SK-N-SH (cell line): Measurements from ENCODE around the gene GAB2. TPM values are rescaled to one million over a fixed set of nuclear protein-coding genes. Genes with fewer than 3 reads are reported as not detected.

Experiments used
- CTCF ChIA-PET: fragments of 300-600, 350-600 bp; formaldehyde crosslinking; extraction: SDS; loops from one replicate; lab custom pipeline; 2021; lab: Yijun Ruan, JAX
- POLR2A ChIA-PET: fragments of 350-600 bp; sonication (Branson Sonifier 250); formaldehyde crosslinking; extraction: SDS; loops from one replicate; lab custom pipeline; 2020; ENCODE audit warnings: antibody characterized with exemption, inconsistent platforms; lab: Yijun Ruan, JAX
- DNase-seq: peaks from one replicate; pipeline ENCODE4 v3.0.0; 2012
- H2AFZ ChIP-seq: fragments of 200-600 bp; sonication (generic); 2 replicates; pipeline ENCODE4 v1.8.1; 2016; ENCODE audit warnings: antibody characterized with exemption, mild to moderate bottlenecking, low read depth
- H3F3A ChIP-seq: fragments of 200-600 bp; sonication (generic); replicated peaks from 2 replicates; pipeline ENCODE3; 2016; ENCODE audit warnings: antibody characterized with exemption, mild to moderate bottlenecking; ENCODE audit not compliant: insufficient read depth
- H3K27ac ChIP-seq, 2 experiments: fragments of 200-500 bp in 1 of 2; fragments of 200-600 bp in 1 of 2; sonication (Bioruptor generic) in 1 of 2; sonication (generic), shearing (Covaris generic) in 1 of 2; 2 replicates each; pipeline versions ENCODE4 v1.5.1 to v1.6.1; 2014 to 2016; ENCODE audit warnings: low read depth in 2 of 2, inconsistent platforms in 1 of 2, low read length in 1 of 2, mild to moderate bottlenecking in 1 of 2, mixed read lengths in 1 of 2
- H3K27me3 ChIP-seq: fragments of 200-600 bp; sonication (generic), shearing (Covaris generic); 2 replicates; pipeline ENCODE4 v1.6.1; 2016; ENCODE audit warnings: mixed run types; ENCODE audit not compliant: insufficient read depth
- H3K36me3 ChIP-seq, 2 experiments: fragments of 200-500 bp in 1 of 2; fragments of 200-600 bp in 1 of 2; sonication (Bioruptor generic) in 1 of 2; sonication (generic) in 1 of 2; replicated peaks in 1 of 2; 2 replicates each; pipeline versions ENCODE3 to v1.5.1; 2014 to 2016; ENCODE audit warnings: low read length in 1 of 2, mild to moderate bottlenecking in 1 of 2; ENCODE audit not compliant: insufficient read depth in 2 of 2, control insufficient read depth in 1 of 2
- H3K4me1 ChIP-seq, 2 experiments: fragments of 200-500 bp in 1 of 2; fragments of 200-600 bp in 1 of 2; sonication (Bioruptor generic) in 1 of 2; sonication (generic), shearing (Covaris generic) in 1 of 2; 2 replicates each; pipeline versions ENCODE4 v1.5.1 to v1.6.1; 2014 to 2016; ENCODE audit warnings: low read depth in 1 of 2, low read length in 1 of 2, mixed run types in 1 of 2; ENCODE audit not compliant: insufficient read depth in 2 of 2, control insufficient read depth in 1 of 2
- H3K4me2 ChIP-seq: fragments of 200-600 bp; sonication (generic), shearing (Covaris generic); 2 replicates; pipeline ENCODE4 v1.6.1; 2017; ENCODE audit warnings: mixed run types
- H3K4me3 ChIP-seq, 2 experiments: fragments of 200-500 bp in 1 of 2; fragments of 200-600 bp in 1 of 2; sonication (Bioruptor generic) in 1 of 2; sonication (generic), shearing (Covaris generic) in 1 of 2; 2 replicates each; pipeline versions ENCODE4 v1.5.1 to v1.8.1; 2014 to 2016; ENCODE audit warnings: low read depth in 2 of 2, inconsistent platforms in 1 of 2, low read length in 1 of 2, mild to moderate bottlenecking in 1 of 2, mixed read lengths in 1 of 2, moderate library complexity in 1 of 2
- H3K79me2 ChIP-seq: fragments of 200-600 bp; sonication (generic); 2 replicates; pipeline ENCODE4 v1.8.1; 2017; ENCODE audit warnings: mild to moderate bottlenecking; ENCODE audit not compliant: insufficient read depth
- H3K9ac ChIP-seq: fragments of 200-600 bp; sonication (generic); 2 replicates; pipeline ENCODE4 v1.6.1; 2017; ENCODE audit warnings: mixed run types
- H3K9me2 ChIP-seq: fragments of 200-600 bp; sonication (generic); 2 replicates; pipeline ENCODE4 v1.6.1; 2017; ENCODE audit warnings: mixed run types
- H3K9me3 ChIP-seq: fragments of 200-600 bp; sonication (generic); 2 replicates; pipeline ENCODE4 v1.6.1; 2017; ENCODE audit warnings: mixed run types, mild to moderate bottlenecking, moderate library complexity
- H4K20me1 ChIP-seq: fragments of 200-600 bp; sonication (generic); 2 replicates; pipeline ENCODE4 v1.6.1; 2017; ENCODE audit warnings: mild to moderate bottlenecking, mixed run types; ENCODE audit not compliant: insufficient read depth
- CHD2 ChIP-seq: fragments of 150-350 bp; IDR thresholded peaks from 2 replicates; pipeline ENCODE4 v1.6.1; 2018; ENCODE audit warnings: low read length; ENCODE audit not compliant: partially characterized antibody
- EP300 ChIP-seq, 2 experiments: IDR thresholded peaks; 2 replicates each; pipeline versions ENCODE4 v1.4.0 to v1.6.1; 2012; ENCODE audit warnings: borderline replicate concordance in 1 of 2, low read depth in 1 of 2, low read length in 1 of 2
- FOXJ3 ChIP-seq: sonication (generic); formaldehyde crosslinking; IDR thresholded peaks from 2 replicates; pipeline ENCODE4 v1.5.1; 2020; ENCODE audit warnings: mild to moderate bottlenecking, missing genetic modification reagents
- GABPA ChIP-seq: IDR thresholded peaks from 2 replicates; pipeline ENCODE4 v1.4.0; 2012; ENCODE audit warnings: low read depth, mild to moderate bottlenecking
- GATA2 ChIP-seq: sonication (generic); formaldehyde crosslinking; IDR thresholded peaks from 2 replicates; pipeline ENCODE4 v1.5.0; 2020; ENCODE audit warnings: mild to moderate bottlenecking, missing genetic modification reagents
- MXI1 ChIP-seq: IDR thresholded peaks from 2 replicates; pipeline ENCODE4 v1.6.1; 2012; ENCODE audit warnings: mild to moderate bottlenecking, low read depth, low read length, improper control_type of control experiment
- NFIC ChIP-seq: IDR thresholded peaks from 2 replicates; pipeline ENCODE4 v1.4.0; 2012; ENCODE audit warnings: borderline replicate concordance
- NRF1 ChIP-seq: IDR thresholded peaks from 2 replicates; pipeline ENCODE4 v1.6.1; 2012; ENCODE audit warnings: low read depth, mild to moderate bottlenecking, low read length
- RCOR1 ChIP-seq: fragments of 150-350 bp; IDR thresholded peaks from 2 replicates; pipeline ENCODE4 v1.6.1; 2017; ENCODE audit warnings: antibody characterized with exemption, low read length
- RFX5 ChIP-seq: IDR thresholded peaks from 2 replicates; pipeline ENCODE4 v1.6.1; 2012; ENCODE audit warnings: mild to moderate bottlenecking, improper control_type of control experiment, low read length
- RXRA ChIP-seq: IDR thresholded peaks from 2 replicates; pipeline ENCODE4 v1.4.0; 2012; ENCODE audit warnings: low read depth, mild to moderate bottlenecking, borderline replicate concordance
- TAF1 ChIP-seq: IDR thresholded peaks from 2 replicates; pipeline ENCODE4 v1.6.1; 2012; ENCODE audit warnings: low read depth, mild to moderate bottlenecking, low read length, moderate library complexity, borderline replicate concordance
- TCF12 ChIP-seq: IDR thresholded peaks from 2 replicates; pipeline ENCODE4 v1.4.0; 2012
- YY1 ChIP-seq: IDR thresholded peaks from 2 replicates; pipeline ENCODE4 v1.4.0; 2012; ENCODE audit warnings: low read depth, mild to moderate bottlenecking
- WGBS: methylation state at CpG from one replicate; pipeline ENCODE4 v1.1.6; 2017; ENCODE audit warnings: low lambda C conversion rate; 5-methylcytosine and 5-hydroxymethylcytosine counted together
- polyA plus RNA-seq, 3 experiments: library from polyadenylated mRNA; depleted of rRNA; stranded (reverse); fragments of >200 nt; gene quantifications; 2 replicates each; pipeline ENCODE4 v1.2.3, GENCODE V29; 2012
- TF ChIP-seq, protein P1 (sequence below): IDR thresholded peaks from 2 replicates; pipeline ENCODE4; 2012
- TF ChIP-seq, protein P2 (sequence below): IDR thresholded peaks from 2 replicates; pipeline ENCODE4 v1.4.0; 2012; ENCODE audit warnings: low read depth, borderline replicate concordance

The GAB2 gene
- polyA plus RNA-seq, 1 of the 3 experiments (the other 2 are of a cell fraction): 5.6 TPM

- H4K20me1 ChIP-seq: no peaks in the 10 kb centered on the region
- peak overlapping the region in 1 of 2 experiments; percentile 26; a peak in 3 of 4 replicates for H3K4me3 ChIP-seq
- no peaks in the 10 kb centered on the region for H3K27me3 ChIP-seq
- ChIA-PET POLR2A (interaction anchor here (0.8 to 1.7 kb wide), 6 partner anchors 14 to 103 kb away, joined by 3 to 7 read pairs (median 4); partner anchors contain the start of gene GAB2), CTCF (interaction anchor here (1.1 to 1.5 kb wide), 5 partner anchors 10 to 246 kb away, joined by 3 to 7 read pairs (median 4); partner anchors contain the start of gene GAB2)
- TF ChIP-seq GATA2 (CRISPR knock-in tag) (peak; percentile 57; the same call in 1 of the 2 replicates), NRF1 (no peak), CHD2 (peak; percentile 11), EP300 (IDR thresholded peaks at IDR 0.05; ENCODE audit: borderline replicate concordance in 1 of 2, low read depth in 1 of 2, low read length in 1 of 2) (peak in 1 of 2 experiments; percentile 40; a peak in 1 of 4 replicates), TCF12 (peak; percentile 47; the same call in 1 of the 2 replicates), MXI1 (no peak), TAF1 (no peak), RCOR1 (0 out of 2 replicates have a peak, but pooled peaks have one; percentile 18)
- TF ChIP-seq, protein P1, sequence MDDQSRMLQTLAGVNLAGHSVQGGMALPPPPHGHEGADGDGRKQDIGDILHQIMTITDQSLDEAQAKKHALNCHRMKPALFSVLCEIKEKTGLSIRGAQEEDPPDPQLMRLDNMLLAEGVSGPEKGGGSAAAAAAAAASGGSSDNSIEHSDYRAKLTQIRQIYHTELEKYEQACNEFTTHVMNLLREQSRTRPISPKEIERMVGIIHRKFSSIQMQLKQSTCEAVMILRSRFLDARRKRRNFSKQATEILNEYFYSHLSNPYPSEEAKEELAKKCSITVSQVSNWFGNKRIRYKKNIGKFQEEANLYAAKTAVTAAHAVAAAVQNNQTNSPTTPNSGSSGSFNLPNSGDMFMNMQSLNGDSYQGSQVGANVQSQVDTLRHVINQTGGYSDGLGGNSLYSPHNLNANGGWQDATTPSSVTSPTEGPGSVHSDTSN: no peak
- TF ChIP-seq, protein P2, sequence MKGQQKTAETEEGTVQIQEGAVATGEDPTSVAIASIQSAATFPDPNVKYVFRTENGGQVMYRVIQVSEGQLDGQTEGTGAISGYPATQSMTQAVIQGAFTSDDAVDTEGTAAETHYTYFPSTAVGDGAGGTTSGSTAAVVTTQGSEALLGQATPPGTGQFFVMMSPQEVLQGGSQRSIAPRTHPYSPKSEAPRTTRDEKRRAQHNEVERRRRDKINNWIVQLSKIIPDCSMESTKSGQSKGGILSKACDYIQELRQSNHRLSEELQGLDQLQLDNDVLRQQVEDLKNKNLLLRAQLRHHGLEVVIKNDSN: no peak
- peak; percentile 60 for DNase-seq
- no peaks in the 10 kb centered on the region for H3K36me3 ChIP-seq
- 37% methylated on average over 9 of the region's 9 CpGs for WGBS
- H3K79me2 ChIP-seq: peaks cover 3% of the 10 kb centered on the region; the same call in 1 of the 2 replicates
- H3K27ac ChIP-seq: peak overlapping the region; percentile 62 to 95
- no peaks in the 10 kb centered on the region for H3K9me2 ChIP-seq
- peak overlapping the region; percentile 69 for H3K4me2 ChIP-seq
- peak overlapping the region; percentile 80; the same call in 1 of the 2 replicates for H2AFZ ChIP-seq
- peaks cover 25 to 40% of the 10 kb centered on the region in 2 experiments for H3K4me1 ChIP-seq
- H3K9ac ChIP-seq: peak overlapping the region; percentile 22; the same call in 1 of the 2 replicates
- peaks cover 11% of the 10 kb centered on the region for H3F3A ChIP-seq
- no peaks in the 10 kb centered on the region for H3K9me3 ChIP-seq
These were observed 99.1 kb downstream of the GAB2 start for GRCh38 chr11:78318321-78319114.

DNA sequence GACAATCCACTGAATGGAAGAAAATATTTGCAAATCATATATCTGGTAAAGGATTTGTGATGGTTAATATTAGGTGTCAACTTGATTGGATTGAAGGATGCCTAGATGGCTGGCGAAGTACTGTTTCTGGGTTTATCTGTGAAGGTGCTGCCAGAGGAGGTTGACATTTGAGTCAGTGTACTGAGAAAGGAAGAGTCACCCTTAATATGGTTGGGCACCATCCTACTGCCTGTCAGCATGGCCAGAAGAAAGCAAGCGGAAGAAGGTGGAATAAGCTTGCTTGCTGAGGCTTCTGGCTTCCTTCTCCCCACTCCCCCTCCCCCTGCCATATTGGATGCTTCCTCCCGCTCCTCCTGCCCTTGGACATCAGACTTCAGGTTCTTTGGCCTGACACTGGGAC is 101.9 kb downstream of the GAB2 start:
- CTCF ChIA-PET: interaction anchor here (1.9 kb wide), 1 partner anchor 249 kb away, joined by 6 read pairs; no protein-coding TSS in a partner anchor
- no peak overlapping the region for H3K4me2 ChIP-seq
- POLR2A ChIA-PET: no interaction called here
- WGBS: 100% methylated on average over 3 of the region's 3 CpGs
- H4K20me1 ChIP-seq: no peaks in the 10 kb centered on the region
- no peak overlapping the region for H3K9ac ChIP-seq
- TF ChIP-seq RFX5: no peak
- no peak for TF ChIP-seq GABPA
- TF ChIP-seq NFIC: no peak
- TF ChIP-seq TAF1: no peak
- no peak for TF ChIP-seq RCOR1
- TF ChIP-seq RXRA: no peak
- no peak for TF ChIP-seq FOXJ3 (CRISPR knock-in tag)
- no peak for TF ChIP-seq YY1
- peaks cover 6% of the 10 kb centered on the region; the same call in 1 of the 2 replicates for H3K79me2 ChIP-seq
- peaks cover 30 to 47% of the 10 kb centered on the region in 2 experiments for H3K4me1 ChIP-seq
- H3K4me3 ChIP-seq: no peak overlapping the region
- no peak for DNase-seq
- no peaks in the 10 kb centered on the region for H3K9me3 ChIP-seq
- no peak overlapping the region for H3K27ac ChIP-seq
- H3K36me3 ChIP-seq: no peaks in the 10 kb centered on the region
- H3K9me2 ChIP-seq: no peaks in the 10 kb centered on the region
- H3K27me3 ChIP-seq: no peaks in the 10 kb centered on the region
- peaks cover 15% of the 10 kb centered on the region for H3F3A ChIP-seq
- no peak overlapping the region for H2AFZ ChIP-seq
